Mesodermal cell (in vitro differentiated cells): ENCODE measurements around the gene COL23A1.

Experiments
- H3K27ac ChIP-seq: 2 replicates; pipeline ENCODE4 v1.7.0; 2013; ENCODE audit warnings: mild to moderate bottlenecking, low read depth, low read length, moderate library complexity; ENCODE audit not compliant: severe bottlenecking
- H3K36me3 ChIP-seq: 2 replicates; pipeline ENCODE4 v1.7.1; 2013; ENCODE audit warnings: mild to moderate bottlenecking, low read length, moderate library complexity; ENCODE audit not compliant: control insufficient read depth, insufficient read depth
- H3K4me1 ChIP-seq: one replicate; pipeline ENCODE4 v1.7.1; 2013; ENCODE audit warnings: mild to moderate bottlenecking, low read length; ENCODE audit not compliant: insufficient read depth, control insufficient read depth, poor library complexity, severe bottlenecking
- H3K4me3 ChIP-seq: 2 replicates; pipeline ENCODE4 v1.7.0; 2013; ENCODE audit warnings: low read length, control low read depth, mild to moderate bottlenecking; ENCODE audit not compliant: insufficient read depth, poor library complexity, severe bottlenecking; ENCODE audit errors: extremely low read depth
- H3K9me3 ChIP-seq: 2 replicates; pipeline ENCODE4 v1.7.1; 2013; ENCODE audit warnings: mild to moderate bottlenecking, low read length, moderate library complexity; ENCODE audit not compliant: control insufficient read depth
- WGBS, 2 experiments: methylation state at CpG; one replicate each; pipeline ENCODE4 v1.1.5; 2013; ENCODE audit warnings: missing lambda C conversion rate in 2 of 2; ENCODE audit not compliant: insufficient coverage in 2 of 2; 5-methylcytosine and 5-hydroxymethylcytosine counted together

Gene COL23A1

DNA sequence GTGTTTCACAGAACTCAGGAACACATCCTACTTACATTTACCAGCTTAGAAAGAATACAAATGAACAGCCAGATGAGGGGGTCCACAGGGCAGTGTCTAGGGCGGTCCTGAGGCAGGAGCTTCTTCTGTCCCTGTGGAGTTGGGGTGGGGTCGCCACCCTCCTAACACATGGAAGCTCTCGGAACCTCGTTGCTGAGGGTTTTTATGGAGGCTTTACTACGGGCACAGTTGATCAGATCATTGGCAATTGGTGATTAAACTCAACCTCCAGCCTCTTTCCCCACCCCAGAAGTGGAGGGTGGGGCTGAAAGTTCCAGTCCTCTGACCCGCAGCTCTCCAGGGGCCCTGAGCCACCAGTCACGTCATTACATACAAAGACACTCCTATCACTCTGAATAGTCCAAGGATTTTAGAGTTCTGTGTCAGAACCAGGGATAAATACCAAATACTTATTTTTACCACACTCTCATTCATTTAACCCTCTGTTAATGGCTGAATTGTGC, 156.9 kb downstream of the COL23A1 start:
- Histone ChIP-seq H3K9me3 (no peaks in the 10 kb centered on the region), H3K36me3 (no peaks in the 10 kb centered on the region), H3K4me3 (no peak overlapping the region), H3K4me1 (peaks cover 9% of the 10 kb centered on the region), H3K27ac (no peak overlapping the region)
- 96 to 98% methylated on average over 4 of the region's 7 CpGs for WGBS, 2 experiments

GRCh38 chr5:178432421-178433272, 157.5 kb downstream of the COL23A1 start:
- no peaks in the 10 kb centered on the region for H3K36me3 ChIP-seq
- no peak overlapping the region for H3K27ac ChIP-seq
- H3K4me1 ChIP-seq = peaks cover 10% of the 10 kb centered on the region
- H3K9me3 ChIP-seq = no peaks in the 10 kb centered on the region
- 93 to 98% methylated on average over 5 to 9 of the region's 12 CpGs for WGBS, 2 experiments
- H3K4me3 ChIP-seq = no peak overlapping the region

DNA sequence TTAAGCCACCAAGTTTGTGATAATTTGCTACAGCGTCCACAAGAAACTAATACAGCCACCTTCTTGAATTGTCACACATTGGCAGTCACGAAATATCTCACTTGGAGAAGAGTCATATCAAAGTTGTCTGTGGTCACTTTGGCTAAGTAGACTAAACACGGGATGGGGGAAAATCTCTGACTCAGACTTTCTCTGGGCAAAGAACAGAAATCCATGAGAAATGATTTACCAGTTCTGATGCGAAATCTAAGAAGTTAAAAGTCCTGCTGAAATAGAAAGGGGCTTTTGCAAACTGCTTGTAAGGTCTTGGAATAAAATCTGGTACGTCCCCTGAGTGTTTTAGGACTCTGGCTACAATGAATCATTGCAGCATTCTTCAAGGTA, 158.4 kb downstream of the COL23A1 start:
- H3K4me1 ChIP-seq = peaks cover 10% of the 10 kb centered on the region
- no peaks in the 10 kb centered on the region for H3K36me3 ChIP-seq
- no peaks in the 10 kb centered on the region for H3K9me3 ChIP-seq
- H3K4me3 ChIP-seq = no peak overlapping the region
- H3K27ac ChIP-seq = no peak overlapping the region
- 92 to 100% methylated on average over 3 to 5 of the region's 5 CpGs for WGBS, 2 experiments

DNA sequence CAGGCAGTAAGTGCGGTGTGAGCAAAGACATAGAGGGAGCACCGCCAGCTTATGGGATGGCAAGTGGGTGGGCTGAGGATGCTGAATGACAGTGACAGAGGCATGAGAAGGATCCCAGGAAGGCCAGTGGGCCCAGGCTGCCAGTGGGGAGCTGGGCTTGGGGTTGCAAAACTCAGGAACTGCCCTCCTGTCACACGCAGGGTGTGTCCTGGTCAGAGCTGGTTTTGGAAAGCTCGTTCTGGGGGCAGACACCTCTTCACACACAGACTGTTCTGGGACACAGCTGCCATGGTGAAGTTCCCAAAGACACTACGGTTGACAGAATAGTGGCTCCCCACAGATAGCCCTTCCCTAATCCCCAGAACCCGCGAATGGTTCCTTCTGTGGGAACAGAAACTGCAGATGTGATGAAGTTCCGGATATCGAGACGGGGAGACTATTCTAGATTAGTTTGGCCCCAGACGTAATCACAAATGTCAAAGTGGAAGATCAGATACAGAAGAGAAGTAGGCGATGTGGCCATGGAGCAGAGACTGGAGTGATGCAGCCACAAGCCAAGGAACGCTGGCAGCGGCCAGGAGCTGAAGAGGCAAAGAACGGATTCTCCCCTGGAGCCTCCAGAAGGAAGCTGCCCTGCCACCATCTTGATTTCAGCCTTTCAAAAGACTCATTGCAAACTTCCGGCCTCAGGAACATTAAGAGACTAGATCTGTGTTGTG, 159.0 kb downstream of the COL23A1 start:
- Histone ChIP-seq H3K9me3 (no peaks in the 10 kb centered on the region), H3K4me1 (peaks cover 10% of the 10 kb centered on the region), H3K4me3 (no peak overlapping the region), H3K36me3 (no peaks in the 10 kb centered on the region), H3K27ac (no peak overlapping the region)
- WGBS, 2 experiments = 94 to 96% methylated on average over 15 of the region's 16 CpGs

- H3K4me1 ChIP-seq = peaks cover 10% of the 10 kb centered on the region
- no peak overlapping the region for H3K27ac ChIP-seq
- no peaks in the 10 kb centered on the region for H3K9me3 ChIP-seq
- no peaks in the 10 kb centered on the region for H3K36me3 ChIP-seq
- 97% methylated on average over 16 of the region's 16 CpGs for WGBS, 2 experiments
- no peak overlapping the region for H3K4me3 ChIP-seq
Measured at GRCh38 chr5:178430186-178431062, 159.8 kb downstream of the COL23A1 start.

- Histone ChIP-seq H3K27ac (no peak overlapping the region), H3K4me3 (no peak overlapping the region), H3K4me1 (peaks cover 10% of the 10 kb centered on the region), H3K9me3 (no peaks in the 10 kb centered on the region), H3K36me3 (no peaks in the 10 kb centered on the region)
- WGBS, 2 experiments = 87 to 90% methylated on average over 6 to 10 of the region's 11 CpGs
Measured at GRCh38 chr5:178429491-178430185, 160.6 kb downstream of the COL23A1 start.

- Histone ChIP-seq H3K9me3 (no peaks in the 10 kb centered on the region), H3K36me3 (no peaks in the 10 kb centered on the region), H3K27ac (peak overlapping the region; percentile 49), H3K4me3 (no peak overlapping the region), H3K4me1 (peaks cover 10% of the 10 kb centered on the region)
- 74 to 93% methylated on average over 6 to 7 of the region's 10 CpGs for WGBS, 2 experiments
Measured at GRCh38 chr5:178429156-178429468, 161.1 kb downstream of the COL23A1 start.

DNA sequence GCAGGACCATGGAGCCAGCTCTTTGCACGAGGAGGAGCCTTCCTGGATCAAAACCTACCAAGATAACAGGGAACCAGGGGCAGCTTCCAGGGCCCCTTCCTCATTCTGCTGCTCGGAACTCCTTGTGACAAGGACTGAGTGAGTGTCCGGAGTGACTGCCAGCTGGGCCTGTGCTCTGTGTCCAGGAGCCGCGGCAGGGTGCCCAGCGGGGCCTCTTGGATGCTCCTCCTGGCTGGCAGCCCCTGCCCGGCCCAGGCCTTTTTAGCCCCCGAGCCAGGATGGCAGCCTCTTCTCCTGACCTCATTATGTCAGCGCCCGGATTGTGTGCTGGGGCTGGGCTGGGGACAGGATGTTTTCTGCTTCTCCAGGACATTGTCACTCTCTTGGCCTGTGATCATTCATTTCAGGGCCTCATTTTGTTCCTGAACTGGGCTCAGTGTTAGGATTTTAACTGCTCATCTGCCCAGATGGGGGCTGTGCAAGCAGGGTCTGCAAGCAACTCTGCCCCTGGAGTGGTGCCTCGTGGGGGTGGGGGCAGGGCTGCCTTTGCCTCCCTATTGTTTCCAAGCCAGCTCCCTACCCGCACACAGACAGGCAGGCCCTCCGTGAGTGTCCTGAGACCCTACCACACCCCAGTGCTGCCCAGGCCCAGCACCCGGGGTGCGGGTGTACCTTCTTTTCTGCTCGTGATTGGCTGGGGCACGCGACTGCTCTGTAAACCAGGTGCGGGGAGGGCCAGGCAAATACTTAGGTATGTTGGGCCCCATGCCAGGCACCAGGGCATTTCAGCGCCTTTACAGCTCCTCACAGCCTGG, 161.6 kb downstream of the COL23A1 start:
- WGBS, 2 experiments = 82 to 85% methylated on average over 18 to 19 of the region's 20 CpGs
- no peaks in the 10 kb centered on the region for H3K9me3 ChIP-seq
- no peaks in the 10 kb centered on the region for H3K36me3 ChIP-seq
- H3K4me3 ChIP-seq = no peak overlapping the region
- peak overlapping the region; percentile 49 for H3K27ac ChIP-seq
- peaks cover 10% of the 10 kb centered on the region for H3K4me1 ChIP-seq

DNA sequence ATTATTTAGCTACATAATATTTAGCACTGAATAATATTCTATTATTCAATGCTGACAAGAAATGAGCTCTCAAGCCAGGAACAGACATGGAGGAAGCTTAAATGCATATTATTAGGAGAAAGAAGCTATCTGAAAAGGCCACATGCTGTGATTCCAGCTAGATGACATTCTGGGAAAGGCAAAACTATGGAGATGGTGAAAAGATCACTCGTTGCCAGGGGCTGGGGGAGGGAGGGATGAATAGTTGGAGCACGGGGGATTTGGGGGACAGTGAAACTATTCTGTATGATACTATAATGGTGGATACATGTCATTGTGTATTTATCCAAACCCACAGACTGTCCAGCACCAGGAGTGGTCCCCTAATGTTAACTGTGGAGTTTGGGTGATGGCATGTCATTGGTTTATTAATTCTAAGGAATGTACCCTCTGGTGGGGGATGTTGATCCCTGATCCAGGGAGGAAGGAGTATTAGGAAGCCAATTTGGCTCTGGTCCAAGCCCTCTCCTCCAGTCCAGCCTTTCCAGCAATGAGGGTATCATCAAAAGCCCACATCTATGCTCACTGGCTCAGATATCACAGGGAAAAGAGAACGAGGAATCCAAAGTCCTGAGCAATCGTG, 162.5 kb downstream of the COL23A1 start:
- peaks cover 10% of the 10 kb centered on the region for H3K4me1 ChIP-seq
- H3K36me3 ChIP-seq = no peaks in the 10 kb centered on the region
- no peak overlapping the region for H3K27ac ChIP-seq
- no peaks in the 10 kb centered on the region for H3K9me3 ChIP-seq
- no peak overlapping the region for H3K4me3 ChIP-seq
- 60% methylated on average over 3 to 4 of the region's 4 CpGs for WGBS, 2 experiments
